Bronchial epithelial cell (primary cell): ENCODE results near the gene CHCHD6. TPM values are rescaled to one million over a fixed set of nuclear protein-coding genes. Genes with fewer than 3 reads are reported as not detected.

Source experiments
- DNase-seq: peaks from one replicate; pipeline ENCODE4 v3.0.0-alpha.2; 2010; ENCODE audit warnings: low read depth
- FAIRE-seq: peaks from 2 replicates; lab custom pipeline; 2011; peaks lifted over from hg19 to GRCh38; lab: Jason Lieb, UNC
- H3K27me3 ChIP-seq: 2 replicates; pipeline ENCODE4 v1.5.1; 2011; ENCODE audit warnings: low read length; ENCODE audit not compliant: control insufficient read depth, insufficient read depth
- H3K36me3 ChIP-seq: 2 replicates; pipeline ENCODE4 v1.5.1; 2011; ENCODE audit warnings: low read length; ENCODE audit not compliant: control insufficient read depth, insufficient read depth
- H3K4me3 ChIP-seq: 2 replicates; pipeline ENCODE4 v1.5.1; 2011; ENCODE audit warnings: mild to moderate bottlenecking, low read depth, low read length, control low read depth
- CTCF ChIP-seq: IDR thresholded peaks from 2 replicates; pipeline ENCODE4 v1.5.1; 2011; ENCODE audit warnings: mild to moderate bottlenecking, moderate library complexity, low read length, control low read depth, inconsistent platforms; ENCODE audit not compliant: insufficient read depth, severe bottlenecking
- total RNA-seq: library from RNA; depleted of rRNA; stranded (reverse); fragments of >200 nt; gene quantifications from 2 replicates; pipeline ENCODE4 v1.2.1, GENCODE V29; 2014

The CHCHD6 gene
- total RNA-seq, 1 donor from 2014 or later = 25.5 TPM

GRCh38 chr3:126992216-126992615 is 288.2 kb downstream of the CHCHD6 start:
- Histone ChIP-seq H3K4me3 (no peak overlapping the region), H3K27me3 (no peaks in the 10 kb centered on the region), H3K36me3 (peaks cover 35% of the 10 kb centered on the region)
- no peak for TF ChIP-seq CTCF
- no peak for FAIRE-seq
- no peak for DNase-seq

GRCh38 chr3:126992776-126993175 is 288.7 kb downstream of the CHCHD6 start:
- peaks cover 37% of the 10 kb centered on the region for H3K36me3 ChIP-seq
- no peak for FAIRE-seq
- no peak for DNase-seq
- H3K4me3 ChIP-seq = no peak overlapping the region
- TF ChIP-seq CTCF = no peak
- no peaks in the 10 kb centered on the region for H3K27me3 ChIP-seq

GRCh38 chr3:126993436-126993835 is 289.4 kb downstream of the CHCHD6 start:
- no peak for FAIRE-seq
- TF ChIP-seq CTCF = no peak
- DNase-seq = no peak
- Histone ChIP-seq H3K36me3 (peaks cover 38% of the 10 kb centered on the region), H3K4me3 (no peak overlapping the region), H3K27me3 (no peaks in the 10 kb centered on the region)

DNA sequence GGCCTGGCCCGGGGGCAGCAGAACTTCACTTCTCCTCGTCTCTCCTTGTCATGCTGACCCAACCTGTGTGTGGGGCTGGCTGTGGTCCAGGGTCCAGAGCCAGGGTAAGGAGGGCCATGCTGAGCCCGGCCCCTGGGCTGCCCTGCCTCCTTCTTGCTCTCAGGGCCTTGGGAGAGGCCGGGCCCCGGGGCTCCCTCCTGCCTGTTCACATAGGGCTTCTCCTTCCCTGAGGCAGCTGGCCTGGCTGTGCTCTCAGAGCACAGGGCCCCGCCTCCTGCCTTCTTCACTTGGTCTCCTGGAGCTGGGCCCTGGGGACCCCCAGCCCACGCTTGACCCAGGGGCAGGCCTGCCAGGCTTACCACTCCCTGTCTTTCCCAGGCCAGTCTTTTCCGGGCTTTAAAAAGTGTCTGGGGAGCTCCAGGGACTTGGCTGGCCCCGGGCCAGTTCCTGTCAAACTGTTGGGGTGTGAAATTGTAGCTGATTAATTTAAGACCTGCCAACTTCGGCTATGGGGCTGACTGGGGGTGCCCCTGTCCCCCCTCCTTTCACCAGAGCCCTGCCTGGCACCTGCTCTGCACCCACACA is 290.7 kb downstream of the CHCHD6 start:
- DNase-seq (no peak), FAIRE-seq (no peak)
- Histone ChIP-seq H3K36me3 (peaks cover 27% of the 10 kb centered on the region), H3K27me3 (no peaks in the 10 kb centered on the region), H3K4me3 (no peak overlapping the region)
- no peak for TF ChIP-seq CTCF

GRCh38 chr3:126995254-126995780 is 291.3 kb downstream of the CHCHD6 start:
- Histone ChIP-seq H3K36me3 (peaks cover 21% of the 10 kb centered on the region), H3K27me3 (no peaks in the 10 kb centered on the region), H3K4me3 (no peak overlapping the region)
- DNase-seq (no peak), FAIRE-seq (no peak)
- TF ChIP-seq CTCF = no peak
